Measurements from ENCODE around the gene MILR1.
A peak's percentile ranks its signal among the peaks of the same experiment; 100 is the strongest.

The MILR1 gene

DNA sequence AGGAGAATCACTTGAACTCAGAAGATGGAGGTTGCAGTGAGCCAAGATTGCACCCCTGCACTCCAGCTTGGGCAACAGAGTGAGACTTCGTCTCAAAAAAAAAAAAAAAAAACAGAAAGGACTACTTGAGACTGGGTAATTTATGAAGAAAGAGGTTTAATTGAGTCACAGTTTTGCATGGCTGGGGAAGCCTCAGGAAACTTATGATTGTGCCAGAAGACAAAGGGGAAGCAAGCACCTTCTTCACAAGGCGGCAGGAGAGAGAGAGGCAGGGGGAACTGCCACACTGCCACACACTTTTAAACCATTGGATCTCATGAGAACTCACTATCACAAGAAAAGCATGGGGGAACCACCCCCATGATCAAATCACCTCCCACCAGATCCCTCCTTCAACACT lies 9.0 kb upstream of the MILR1 start:
- H2BK120ac ChIP-seq (ENCODE audit: low read depth, low read length), result no peak overlapping the region
- DNase-seq, result no peak
- no peak overlapping the region for H2AK5ac ChIP-seq (ENCODE audit: low read length, severe bottlenecking)
- H3K4me1 ChIP-seq (ENCODE audit: control insufficient read depth, insufficient read depth, low read depth, low read length), result no peaks in the 10 kb centered on the region
- no peak overlapping the region for H3K9ac ChIP-seq (ENCODE audit: low read length)
- H2BK5ac ChIP-seq (ENCODE audit: low read depth, low read length, poor library complexity, severe bottlenecking), result no peak overlapping the region
- 96% methylated on average over 2 of the region's 2 CpGs for WGBS
- H3K9me3 ChIP-seq (ENCODE audit: control insufficient read depth, low read length), result peaks cover 27% of the 10 kb centered on the region
- peaks cover 0 to 61% of the 10 kb centered on the region in 2 experiments for H3K36me3 ChIP-seq (ENCODE audit: control insufficient read depth in 1 of 2, insufficient read depth in 2 of 2, low read depth in 1 of 2, low read length in 2 of 2)
- H4K8ac ChIP-seq (ENCODE audit: low read length), result no peak overlapping the region
- H3K4me3 ChIP-seq (ENCODE audit: insufficient read depth in 1 of 2, low read depth in 1 of 2, low read length in 2 of 2), result no peak overlapping the region
- H3K14ac ChIP-seq (ENCODE audit: low read length in 2 of 2), result no peak overlapping the region
- H2AFZ ChIP-seq (ENCODE audit: low read depth, low read length), result no peak overlapping the region
- no peak overlapping the region for H3K27ac ChIP-seq (ENCODE audit: low read length, poor library complexity, severe bottlenecking)
- no peaks in the 10 kb centered on the region for H3K79me1 ChIP-seq (replicated peaks; ENCODE audit: low read length, poor library complexity, severe bottlenecking)
- no peak overlapping the region for H3K18ac ChIP-seq (ENCODE audit: low read depth in 1 of 2, low read length in 2 of 2)
- no peak overlapping the region for H2BK15ac ChIP-seq (ENCODE audit: low read depth, poor library complexity, severe bottlenecking)
- H3K4me2 ChIP-seq (ENCODE audit: low read length, poor library complexity, severe bottlenecking), result no peak overlapping the region
- no peaks in the 10 kb centered on the region for H3K27me3 ChIP-seq (ENCODE audit: control insufficient read depth in 1 of 2, insufficient read depth in 1 of 2, low read length in 2 of 2)
- no peak overlapping the region for H3K23ac ChIP-seq (ENCODE audit: low read length in 2 of 2)
- H3K4ac ChIP-seq (ENCODE audit: low read depth in 1 of 2, low read length in 2 of 2), result no peak overlapping the region
- no peak overlapping the region for H2BK12ac ChIP-seq (ENCODE audit: low read length in 2 of 2)
- no peak overlapping the region for H4K91ac ChIP-seq (ENCODE audit: low read length)

DNA sequence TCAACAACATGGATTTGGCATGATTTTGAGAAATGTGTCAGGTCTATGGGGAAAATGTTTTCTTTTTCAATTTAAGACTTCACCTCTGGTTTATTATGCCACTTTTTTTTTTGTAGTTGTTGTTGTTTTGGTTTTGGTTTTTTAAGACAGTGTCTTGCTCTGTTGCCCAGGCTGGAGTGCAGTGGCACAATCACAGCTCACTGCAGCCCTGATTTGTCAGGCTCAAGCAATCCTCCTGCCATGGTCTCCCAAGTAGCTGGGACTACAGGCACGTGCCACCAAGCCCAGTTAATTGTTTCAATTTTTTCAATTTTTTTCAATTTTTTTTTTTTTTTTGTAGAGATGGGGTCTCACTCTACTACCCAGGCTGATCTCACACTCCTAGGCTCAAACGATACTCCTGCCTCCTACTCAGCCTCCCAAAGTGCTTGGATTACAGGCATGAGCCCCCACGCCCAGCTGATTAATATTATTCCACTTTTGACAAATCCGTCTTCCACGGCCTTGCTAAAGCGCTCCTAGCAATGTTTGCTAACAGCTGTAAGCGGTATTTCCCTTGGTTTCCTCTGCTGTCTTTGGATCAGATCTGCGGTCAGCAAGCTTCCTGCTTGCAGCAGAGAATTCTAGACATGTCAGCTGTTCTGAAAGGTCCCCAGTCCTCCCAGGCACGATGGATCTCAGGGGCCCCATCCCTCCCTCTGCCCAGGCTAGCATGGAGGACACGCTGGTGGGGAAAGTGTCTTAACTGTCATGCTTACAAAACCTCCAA lies 7.0 kb upstream of the MILR1 start:
- H3K9ac ChIP-seq (ENCODE audit: low read length), result no peak overlapping the region
- H2BK12ac ChIP-seq (ENCODE audit: low read length in 2 of 2), result no peak overlapping the region
- H2AK5ac ChIP-seq (ENCODE audit: low read length, severe bottlenecking), result no peak overlapping the region
- H2BK15ac ChIP-seq (ENCODE audit: low read depth, poor library complexity, severe bottlenecking), result no peak overlapping the region
- no peaks in the 10 kb centered on the region for H3K79me1 ChIP-seq (replicated peaks; ENCODE audit: low read length, poor library complexity, severe bottlenecking)
- no peak overlapping the region for H2BK120ac ChIP-seq (ENCODE audit: low read depth, low read length)
- no peak overlapping the region for H3K23ac ChIP-seq (ENCODE audit: low read length in 2 of 2)
- H3K4me1 ChIP-seq (ENCODE audit: control insufficient read depth, insufficient read depth, low read depth, low read length), result no peaks in the 10 kb centered on the region
- H3K14ac ChIP-seq (ENCODE audit: low read length in 2 of 2), result no peak overlapping the region
- peak; percentile 68 for DNase-seq
- no peak overlapping the region for H3K4me2 ChIP-seq (ENCODE audit: low read length, poor library complexity, severe bottlenecking)
- H2BK5ac ChIP-seq (ENCODE audit: low read depth, low read length, poor library complexity, severe bottlenecking), result no peak overlapping the region
- peaks cover 21% of the 10 kb centered on the region for H3K9me3 ChIP-seq (ENCODE audit: control insufficient read depth, low read length)
- H3K27me3 ChIP-seq (ENCODE audit: control insufficient read depth in 1 of 2, insufficient read depth in 1 of 2, low read length in 2 of 2), result no peaks in the 10 kb centered on the region
- no peak overlapping the region for H3K18ac ChIP-seq (ENCODE audit: low read depth in 1 of 2, low read length in 2 of 2)
- no peak overlapping the region for H2AFZ ChIP-seq (ENCODE audit: low read depth, low read length)
- no peak overlapping the region for H4K8ac ChIP-seq (ENCODE audit: low read length)
- no peak overlapping the region for H3K4me3 ChIP-seq (ENCODE audit: insufficient read depth in 1 of 2, low read depth in 1 of 2, low read length in 2 of 2)
- no peak overlapping the region for H3K27ac ChIP-seq (ENCODE audit: low read length, poor library complexity, severe bottlenecking)
- peaks cover 0 to 47% of the 10 kb centered on the region in 2 experiments for H3K36me3 ChIP-seq (ENCODE audit: control insufficient read depth in 1 of 2, insufficient read depth in 2 of 2, low read depth in 1 of 2, low read length in 2 of 2)
- WGBS, result 74% methylated on average over 9 of the region's 10 CpGs
- H3K4ac ChIP-seq (ENCODE audit: low read depth in 1 of 2, low read length in 2 of 2), result no peak overlapping the region
- no peak overlapping the region for H4K91ac ChIP-seq (ENCODE audit: low read length)

DNA sequence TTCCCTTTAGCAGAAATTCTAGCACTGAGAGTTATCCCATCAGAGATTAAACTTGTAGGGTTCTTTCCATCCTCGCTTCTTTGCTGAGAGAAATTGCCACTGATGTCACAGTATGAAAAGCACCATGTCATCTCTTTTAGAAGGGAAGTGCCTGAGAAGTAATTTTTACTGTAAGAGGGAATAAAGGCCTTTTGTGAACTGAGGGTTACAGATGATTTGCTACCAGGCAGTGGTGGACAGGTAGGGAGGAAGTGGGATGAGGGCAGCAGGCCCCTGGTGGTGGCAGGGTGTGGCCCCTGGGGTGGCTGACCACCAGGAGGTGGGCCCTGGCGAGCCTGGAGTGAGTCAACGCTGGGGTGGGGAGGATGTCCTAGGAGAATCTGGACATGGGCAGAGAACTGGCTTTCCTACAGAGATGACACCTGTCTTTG lies 6.4 kb upstream of the MILR1 start:
- DNase-seq, result no peak
- Histone ChIP-seq H3K36me3 (ENCODE audit: control insufficient read depth in 1 of 2, insufficient read depth in 2 of 2, low read depth in 1 of 2, low read length in 2 of 2) (peaks cover 0 to 41% of the 10 kb centered on the region in 2 experiments), H3K9ac (ENCODE audit: low read length) (no peak overlapping the region), H2BK15ac (ENCODE audit: low read depth, poor library complexity, severe bottlenecking) (no peak overlapping the region), H3K23ac (ENCODE audit: low read length in 2 of 2) (no peak overlapping the region), H3K14ac (ENCODE audit: low read length in 2 of 2) (no peak overlapping the region), H2BK12ac (ENCODE audit: low read length in 2 of 2) (peak overlapping the region in 1 of 2 experiments; percentile 50), H3K18ac (ENCODE audit: low read depth in 1 of 2, low read length in 2 of 2) (peak overlapping the region in 1 of 2 experiments; percentile 54), H2AK5ac (ENCODE audit: low read length, severe bottlenecking) (no peak overlapping the region), H3K9me3 (ENCODE audit: control insufficient read depth, low read length) (peaks cover 15% of the 10 kb centered on the region), H3K27me3 (ENCODE audit: control insufficient read depth in 1 of 2, insufficient read depth in 1 of 2, low read length in 2 of 2) (no peaks in the 10 kb centered on the region), H3K27ac (ENCODE audit: low read length, poor library complexity, severe bottlenecking) (no peak overlapping the region), H3K4me3 (ENCODE audit: insufficient read depth in 1 of 2, low read depth in 1 of 2, low read length in 2 of 2) (no peak overlapping the region), H3K4ac (ENCODE audit: low read depth in 1 of 2, low read length in 2 of 2) (no peak overlapping the region), H3K4me1 (ENCODE audit: control insufficient read depth, insufficient read depth, low read depth, low read length) (no peaks in the 10 kb centered on the region), H2AFZ (ENCODE audit: low read depth, low read length) (no peak overlapping the region), H4K91ac (ENCODE audit: low read length) (peak overlapping the region; percentile 93), H2BK5ac (ENCODE audit: low read depth, low read length, poor library complexity, severe bottlenecking) (no peak overlapping the region), H3K4me2 (ENCODE audit: low read length, poor library complexity, severe bottlenecking) (no peak overlapping the region), H3K79me1 (replicated peaks; ENCODE audit: low read length, poor library complexity, severe bottlenecking) (no peaks in the 10 kb centered on the region), H4K8ac (ENCODE audit: low read length) (no peak overlapping the region), H2BK120ac (ENCODE audit: low read depth, low read length) (peak overlapping the region; percentile 34)
- 82% methylated on average over 3 of the region's 3 CpGs for WGBS

DNA sequence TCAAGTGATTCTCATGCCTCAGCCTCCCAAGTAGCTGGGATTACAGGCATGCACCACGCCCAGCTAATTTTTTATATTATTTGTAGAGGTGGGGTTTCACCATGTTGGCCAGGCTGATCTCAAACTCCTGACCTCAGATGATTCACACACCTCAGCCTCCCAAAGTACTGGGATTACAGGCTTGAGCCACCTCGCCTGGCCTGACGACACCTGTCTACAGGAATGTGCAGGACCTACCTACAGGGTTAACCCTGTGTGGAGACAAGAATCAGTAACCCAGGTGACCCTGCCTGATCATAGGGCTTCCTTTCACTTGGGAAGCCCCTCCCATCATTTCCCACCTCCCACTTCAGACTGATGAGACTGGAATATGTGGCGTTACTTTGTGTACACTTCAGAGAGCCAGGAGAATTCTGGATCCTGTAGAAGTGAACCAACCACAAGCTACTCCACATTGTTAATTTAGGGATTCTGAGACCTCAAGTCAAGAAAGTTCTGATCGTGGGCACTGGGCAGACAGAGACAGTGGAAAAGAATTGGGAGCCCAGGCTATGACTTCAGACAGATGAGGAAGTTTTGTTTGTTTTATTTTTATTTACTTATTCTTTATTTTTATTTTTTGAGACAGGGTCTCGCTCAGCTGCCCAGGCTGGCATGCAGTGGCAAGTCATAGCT lies 5.7 kb upstream of the MILR1 start:
- Histone ChIP-seq H3K79me1 (replicated peaks; ENCODE audit: low read length, poor library complexity, severe bottlenecking) (no peaks in the 10 kb centered on the region), H2AK5ac (ENCODE audit: low read length, severe bottlenecking) (no peak overlapping the region), H3K4me2 (ENCODE audit: low read length, poor library complexity, severe bottlenecking) (no peak overlapping the region), H3K36me3 (ENCODE audit: control insufficient read depth in 1 of 2, insufficient read depth in 2 of 2, low read depth in 1 of 2, low read length in 2 of 2) (peaks cover 0 to 34% of the 10 kb centered on the region in 2 experiments), H2BK12ac (ENCODE audit: low read length in 2 of 2) (no peak overlapping the region), H3K27ac (ENCODE audit: low read length, poor library complexity, severe bottlenecking) (no peak overlapping the region), H4K8ac (ENCODE audit: low read length) (peak overlapping the region; percentile 13), H3K18ac (ENCODE audit: low read depth in 1 of 2, low read length in 2 of 2) (no peak overlapping the region), H3K9ac (ENCODE audit: low read length) (no peak overlapping the region), H2BK120ac (ENCODE audit: low read depth, low read length) (no peak overlapping the region), H3K4me1 (ENCODE audit: control insufficient read depth, insufficient read depth, low read depth, low read length) (no peaks in the 10 kb centered on the region), H2BK15ac (ENCODE audit: low read depth, poor library complexity, severe bottlenecking) (no peak overlapping the region), H3K4ac (ENCODE audit: low read depth in 1 of 2, low read length in 2 of 2) (no peak overlapping the region), H2BK5ac (ENCODE audit: low read depth, low read length, poor library complexity, severe bottlenecking) (no peak overlapping the region), H3K23ac (ENCODE audit: low read length in 2 of 2) (no peak overlapping the region), H3K4me3 (ENCODE audit: insufficient read depth in 1 of 2, low read depth in 1 of 2, low read length in 2 of 2) (no peak overlapping the region), H3K14ac (ENCODE audit: low read length in 2 of 2) (no peak overlapping the region), H4K91ac (ENCODE audit: low read length) (no peak overlapping the region), H3K9me3 (ENCODE audit: control insufficient read depth, low read length) (peaks cover 8% of the 10 kb centered on the region), H3K27me3 (ENCODE audit: control insufficient read depth in 1 of 2, insufficient read depth in 1 of 2, low read length in 2 of 2) (no peaks in the 10 kb centered on the region), H2AFZ (ENCODE audit: low read depth, low read length) (no peak overlapping the region)
- no peak for DNase-seq
- WGBS, result 92% methylated on average over 4 of the region's 6 CpGs

Measured in mesenchymal stem cell (in vitro differentiated cells and primary cell).